ENCODE results near the gene VPS16.

VPS16 gene

GRCh38 chr20:2888224-2888955 lies 47.8 kb downstream of the VPS16 start:
- no peak for DNase-seq
- H3K4me1 Mint-ChIP-seq = no peaks in the 10 kb centered on the region
- no peak overlapping the region for H3K4me3 Mint-ChIP-seq
- H3K36me3 Mint-ChIP-seq (ENCODE audit: low read depth) = peaks cover 20% of the 10 kb centered on the region
- no peak for TF ChIP-seq CTCF (IDR thresholded peaks at IDR 0.05)
- no peak overlapping the region for H3K27ac Mint-ChIP-seq
- no peaks in the 10 kb centered on the region for H3K9me3 Mint-ChIP-seq
- H3K27me3 Mint-ChIP-seq (ENCODE audit: low read depth, poor library complexity) = no peaks in the 10 kb centered on the region

- peaks cover 5% of the 10 kb centered on the region for H3K9me3 Mint-ChIP-seq
- H3K27me3 Mint-ChIP-seq (ENCODE audit: low read depth, poor library complexity) = no peaks in the 10 kb centered on the region
- no peak for TF ChIP-seq CTCF (IDR thresholded peaks at IDR 0.05)
- peaks cover 20% of the 10 kb centered on the region for H3K36me3 Mint-ChIP-seq (ENCODE audit: low read depth)
- H3K4me1 Mint-ChIP-seq = no peaks in the 10 kb centered on the region
- H3K27ac Mint-ChIP-seq = no peak overlapping the region
- DNase-seq = no peak
- no peak overlapping the region for H3K4me3 Mint-ChIP-seq
Measured at GRCh38 chr20:2889209-2889608, 48.7 kb downstream of the VPS16 start.

GRCh38 chr20:2889797-2890196 lies 49.3 kb downstream of the VPS16 start:
- H3K4me3 Mint-ChIP-seq = no peak overlapping the region
- no peak for TF ChIP-seq CTCF (IDR thresholded peaks at IDR 0.05)
- peaks cover 20% of the 10 kb centered on the region for H3K36me3 Mint-ChIP-seq (ENCODE audit: low read depth)
- no peaks in the 10 kb centered on the region for H3K27me3 Mint-ChIP-seq (ENCODE audit: low read depth, poor library complexity)
- peaks cover 10% of the 10 kb centered on the region for H3K9me3 Mint-ChIP-seq
- no peaks in the 10 kb centered on the region for H3K4me1 Mint-ChIP-seq
- no peak overlapping the region for H3K27ac Mint-ChIP-seq
- no peak for DNase-seq

- H3K36me3 Mint-ChIP-seq (ENCODE audit: low read depth) = peaks cover 16% of the 10 kb centered on the region
- no peaks in the 10 kb centered on the region for H3K27me3 Mint-ChIP-seq (ENCODE audit: low read depth, poor library complexity)
- no peak for TF ChIP-seq CTCF (IDR thresholded peaks at IDR 0.05)
- peaks cover 18% of the 10 kb centered on the region for H3K9me3 Mint-ChIP-seq
- H3K27ac Mint-ChIP-seq = no peak overlapping the region
- no peaks in the 10 kb centered on the region for H3K4me1 Mint-ChIP-seq
- no peak overlapping the region for H3K4me3 Mint-ChIP-seq
- DNase-seq = no peak
Measured at GRCh38 chr20:2890742-2891141, 50.2 kb downstream of the VPS16 start.

- Mint-ChIP-seq H3K36me3 (ENCODE audit: low read depth) (peaks cover 21% of the 10 kb centered on the region), H3K9me3 (peaks cover 23% of the 10 kb centered on the region), H3K4me1 (no peaks in the 10 kb centered on the region), H3K27ac (peak overlapping the region; percentile 12), H3K27me3 (ENCODE audit: low read depth, poor library complexity) (no peaks in the 10 kb centered on the region), H3K4me3 (no peak overlapping the region)
- DNase-seq = no peak
- TF ChIP-seq CTCF (IDR thresholded peaks at IDR 0.05) = no peak
Measured at GRCh38 chr20:2891343-2891742, 50.8 kb downstream of the VPS16 start.

GRCh38 chr20:2892376-2892775 lies 51.8 kb downstream of the VPS16 start:
- Mint-ChIP-seq H3K36me3 (ENCODE audit: low read depth) (peaks cover 30% of the 10 kb centered on the region), H3K4me1 (no peaks in the 10 kb centered on the region), H3K27me3 (ENCODE audit: low read depth, poor library complexity) (no peaks in the 10 kb centered on the region), H3K9me3 (peaks cover 31% of the 10 kb centered on the region), H3K4me3 (no peak overlapping the region), H3K27ac (no peak overlapping the region)
- no peak for TF ChIP-seq CTCF (IDR thresholded peaks at IDR 0.05)
- no peak for DNase-seq

All from nephron progenitor cell (in vitro differentiated cells).